ENCODE results near the gene DNAJC17. TPM values are rescaled to one million over a fixed set of nuclear protein-coding genes. Genes with fewer than 3 reads are reported as not detected.
A peak's percentile ranks its signal among the peaks of the same experiment; 100 is the strongest.

The DNAJC17 gene
- total RNA-seq, 2 experiments from 2014 or later, result 24.2 to 39.9 TPM

DNA sequence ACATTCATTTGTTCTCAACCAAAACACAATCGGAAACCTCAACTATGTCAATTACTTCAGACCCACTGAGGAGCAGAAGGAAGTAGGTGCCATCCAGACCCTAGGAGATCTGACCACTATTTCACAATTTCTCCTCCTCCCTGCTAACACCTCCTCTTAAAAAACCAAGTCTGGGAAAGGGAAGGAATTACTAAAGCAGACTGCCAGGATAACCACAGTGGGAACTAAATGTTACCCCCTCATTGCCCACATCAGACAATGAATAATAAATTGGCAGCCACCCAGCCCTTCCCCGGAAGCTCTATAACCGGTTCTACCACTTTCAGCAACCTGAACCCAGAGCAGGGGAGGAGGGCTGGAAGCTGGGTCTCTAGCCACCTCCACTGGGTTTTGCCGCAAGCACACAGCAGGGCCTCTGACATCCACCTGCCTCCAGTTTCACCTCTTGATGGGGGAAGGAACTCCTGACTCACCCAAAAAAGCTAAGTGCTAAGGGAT lies 19.9 kb downstream of the DNAJC17 start:
- Histone ChIP-seq H3K36me3 (ENCODE audit: insufficient read depth, low read length) (no peaks in the 10 kb centered on the region), H3K27ac (ENCODE audit: low read depth, low read length, poor library complexity, severe bottlenecking) (no peak overlapping the region), H2AFZ (ENCODE audit: low read length) (no peak overlapping the region), H3K79me2 (ENCODE audit: insufficient read depth, low read depth, low read length) (no peaks in the 10 kb centered on the region), H3K9me3 (ENCODE audit: low read length) (no peaks in the 10 kb centered on the region), H4K20me1 (ENCODE audit: insufficient read depth, low read length) (no peaks in the 10 kb centered on the region; the same call in 1 of the 2 replicates), H3K4me2 (ENCODE audit: low read length) (peak overlapping the region; percentile 34; the same call in 1 of the 2 replicates), H3K4me3 (ENCODE audit: low read depth, low read length, poor library complexity, severe bottlenecking) (no peak overlapping the region), H3K4me1 (ENCODE audit: insufficient read depth, low read length, poor library complexity, severe bottlenecking) (peaks cover 26% of the 10 kb centered on the region), H3K9me2 (ENCODE audit: insufficient read depth, low read length) (no peaks in the 10 kb centered on the region)
- no peak for TF ChIP-seq EZH2phosphoT487 (IDR thresholded peaks at IDR 0.05; ENCODE audit: borderline replicate concordance, low read depth, low read length)
- TF ChIP-seq, protein P1, sequence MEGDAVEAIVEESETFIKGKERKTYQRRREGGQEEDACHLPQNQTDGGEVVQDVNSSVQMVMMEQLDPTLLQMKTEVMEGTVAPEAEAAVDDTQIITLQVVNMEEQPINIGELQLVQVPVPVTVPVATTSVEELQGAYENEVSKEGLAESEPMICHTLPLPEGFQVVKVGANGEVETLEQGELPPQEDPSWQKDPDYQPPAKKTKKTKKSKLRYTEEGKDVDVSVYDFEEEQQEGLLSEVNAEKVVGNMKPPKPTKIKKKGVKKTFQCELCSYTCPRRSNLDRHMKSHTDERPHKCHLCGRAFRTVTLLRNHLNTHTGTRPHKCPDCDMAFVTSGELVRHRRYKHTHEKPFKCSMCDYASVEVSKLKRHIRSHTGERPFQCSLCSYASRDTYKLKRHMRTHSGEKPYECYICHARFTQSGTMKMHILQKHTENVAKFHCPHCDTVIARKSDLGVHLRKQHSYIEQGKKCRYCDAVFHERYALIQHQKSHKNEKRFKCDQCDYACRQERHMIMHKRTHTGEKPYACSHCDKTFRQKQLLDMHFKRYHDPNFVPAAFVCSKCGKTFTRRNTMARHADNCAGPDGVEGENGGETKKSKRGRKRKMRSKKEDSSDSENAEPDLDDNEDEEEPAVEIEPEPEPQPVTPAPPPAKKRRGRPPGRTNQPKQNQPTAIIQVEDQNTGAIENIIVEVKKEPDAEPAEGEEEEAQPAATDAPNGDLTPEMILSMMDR (conservative IDR thresholded peaks at IDR 0.05; ENCODE audit: low read length), result no peak
- DNase-seq (ENCODE audit: low spot score), result peak; percentile 19
- ChIA-PET CTCF (ENCODE audit: unreplicated experiment) (no interaction called here), POLR2A (interaction anchor here (0.6 to 2.5 kb wide), 3 partner anchors 14 to 141 kb away, joined by 6 to 8 read pairs (median 7); no protein-coding TSS in a partner anchor)
- intact Hi-C loops (cut with micrococcal nuclease; ENCODE audit: unreplicated experiment), result loop anchor here (10.0 kb wide), 1 partner anchor 273 kb away; no protein-coding TSS in a partner anchor
- BruUV-seq (replicated peaks), result no TSS peak

DNA sequence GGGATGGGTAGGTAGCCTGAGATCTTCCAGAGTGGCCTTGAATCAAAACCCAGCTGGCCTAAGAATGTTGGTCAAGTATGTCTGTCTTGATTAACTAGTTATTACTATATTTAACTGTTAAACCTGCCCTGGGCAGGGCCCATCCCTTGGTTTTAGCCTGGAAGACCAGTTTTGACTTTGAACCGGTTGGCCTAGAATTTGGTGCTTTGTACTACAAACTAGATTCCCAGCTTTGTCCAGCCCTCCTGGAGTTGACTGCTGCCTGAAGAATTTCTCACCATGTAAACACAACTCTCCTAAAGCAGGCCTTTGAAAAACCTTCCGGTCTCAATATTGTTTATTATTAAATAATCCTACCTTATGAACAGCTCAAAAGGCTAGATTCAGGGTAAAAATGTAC lies 21.5 kb downstream of the DNAJC17 start:
- Histone ChIP-seq H3K9me2 (ENCODE audit: insufficient read depth, low read length) (no peaks in the 10 kb centered on the region), H3K27ac (ENCODE audit: low read depth, low read length, poor library complexity, severe bottlenecking) (no peak overlapping the region), H3K4me1 (ENCODE audit: insufficient read depth, low read length, poor library complexity, severe bottlenecking) (peaks cover 28% of the 10 kb centered on the region), H4K20me1 (ENCODE audit: insufficient read depth, low read length) (no peaks in the 10 kb centered on the region; the same call in 1 of the 2 replicates), H3K4me3 (ENCODE audit: low read depth, low read length, poor library complexity, severe bottlenecking) (no peak overlapping the region), H3K79me2 (ENCODE audit: insufficient read depth, low read depth, low read length) (no peaks in the 10 kb centered on the region), H3K9me3 (ENCODE audit: low read length) (no peaks in the 10 kb centered on the region), H3K4me2 (ENCODE audit: low read length) (no peak overlapping the region), H3K36me3 (ENCODE audit: insufficient read depth, low read length) (no peaks in the 10 kb centered on the region), H2AFZ (ENCODE audit: low read length) (no peak overlapping the region)
- DNase-seq (ENCODE audit: low spot score), result no peak
- ChIA-PET CTCF (ENCODE audit: unreplicated experiment) (interaction anchor here (0.8 kb wide), 2 partner anchors 39 kb away, joined by 3 read pairs; no protein-coding TSS in a partner anchor), POLR2A (interaction anchor here (1.0 to 2.5 kb wide), 6 partner anchors 9 to 74 kb away, joined by 3 to 9 read pairs (median 4); partner anchors contain the start of gene C15orf62)
- no TSS peak for BruUV-seq (replicated peaks)
- intact Hi-C loops (cut with micrococcal nuclease; ENCODE audit: unreplicated experiment), result loop anchor here (10.0 kb wide), 1 partner anchor 271 kb away; no protein-coding TSS in a partner anchor
- TF ChIP-seq, protein P1 (conservative IDR thresholded peaks at IDR 0.05; ENCODE audit: low read length), result no peak
- no peak for TF ChIP-seq EZH2phosphoT487 (IDR thresholded peaks at IDR 0.05; ENCODE audit: borderline replicate concordance, low read depth, low read length)

DNA sequence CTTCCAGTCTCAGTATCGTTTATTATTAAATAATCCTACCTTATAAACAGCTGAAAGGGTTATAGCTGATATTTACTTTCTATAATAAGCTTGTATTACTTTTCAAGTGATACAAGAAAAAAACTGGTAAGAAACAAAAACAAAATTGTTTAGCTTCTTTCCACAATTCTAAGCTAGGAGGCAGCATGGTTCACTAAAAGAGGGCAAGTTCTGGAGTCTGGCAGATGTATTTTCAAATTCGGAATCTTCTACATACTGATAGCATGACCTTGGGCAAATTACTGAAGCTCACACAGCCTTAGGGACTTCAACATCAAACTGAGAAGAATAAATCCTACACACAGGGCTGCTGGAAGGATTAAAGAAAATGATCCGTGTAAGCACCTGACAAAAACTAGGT lies 22.1 kb downstream of the DNAJC17 start:
- Histone ChIP-seq H3K27ac (ENCODE audit: low read depth, low read length, poor library complexity, severe bottlenecking) (no peak overlapping the region), H2AFZ (ENCODE audit: low read length) (no peak overlapping the region), H3K79me2 (ENCODE audit: insufficient read depth, low read depth, low read length) (no peaks in the 10 kb centered on the region), H3K36me3 (ENCODE audit: insufficient read depth, low read length) (no peaks in the 10 kb centered on the region), H4K20me1 (ENCODE audit: insufficient read depth, low read length) (no peaks in the 10 kb centered on the region; the same call in 1 of the 2 replicates), H3K9me3 (ENCODE audit: low read length) (no peaks in the 10 kb centered on the region), H3K9me2 (ENCODE audit: insufficient read depth, low read length) (no peaks in the 10 kb centered on the region), H3K4me3 (ENCODE audit: low read depth, low read length, poor library complexity, severe bottlenecking) (no peak overlapping the region), H3K4me2 (ENCODE audit: low read length) (no peak overlapping the region), H3K4me1 (ENCODE audit: insufficient read depth, low read length, poor library complexity, severe bottlenecking) (peaks cover 28% of the 10 kb centered on the region)
- TF ChIP-seq EZH2phosphoT487 (IDR thresholded peaks at IDR 0.05; ENCODE audit: borderline replicate concordance, low read depth, low read length), result no peak
- TF ChIP-seq, protein P1 (conservative IDR thresholded peaks at IDR 0.05; ENCODE audit: low read length), result peak; percentile 41
- POLR2A ChIA-PET, result interaction anchor here (0.7 to 2.1 kb wide), 5 partner anchors 14 to 602 kb away, joined by 3 to 9 read pairs (median 4); partner anchors contain the start of gene C15orf62
- no TSS peak for BruUV-seq (replicated peaks)
- CTCF ChIA-PET (ENCODE audit: unreplicated experiment), result interaction anchor here (0.8 to 0.9 kb wide), 2 partner anchors 38 to 106 kb away, joined by 3 read pairs; no protein-coding TSS in a partner anchor
- intact Hi-C loops (cut with micrococcal nuclease; ENCODE audit: unreplicated experiment), result loop anchor here (10.0 kb wide), 1 partner anchor 270 kb away; no protein-coding TSS in a partner anchor
- DNase-seq (ENCODE audit: low spot score), result no peak

Data from OCI-LY7 (cell line).